Panc1 (cell line): ENCODE measurements around the gene CRADD. TPM values are rescaled to one million over a fixed set of nuclear protein-coding genes. Genes with fewer than 3 reads are reported as not detected.

ENCODE experiments used
- ATAC-seq: fragments of 200-7000 bp; cut with Tn5 transposase; 2 replicates; pipeline ENCODE4 v1.9.1; 2020; ENCODE audit warnings: mild to moderate bottlenecking, moderate library complexity
- BruUV-seq: library from RNA; stranded (reverse); fragments of 400-500 nt; replicated peaks from 2 replicates; lab custom pipeline; 2021; lab: Mats Ljungman, UMichigan
- CTCF ChIA-PET: fragments of 300-600 bp; sonication (Branson Sonifier 250); formaldehyde crosslinking; loops from one replicate; lab custom pipeline; 2022; ENCODE audit warnings: antibody characterized with exemption; lab: Charles Lee
- POLR2A ChIA-PET: fragments of 300-600 bp; sonication (Branson Sonifier 250); formaldehyde crosslinking; loops from one replicate; lab custom pipeline; 2022; ENCODE audit warnings: antibody characterized with exemption; lab: Charles Lee
- DNase-seq: peaks from one replicate; pipeline ENCODE4 v3.0.0-alpha.2; 2010; ENCODE audit warnings: low read depth, low spot score
- H3K27ac ChIP-seq: 2 replicates; pipeline ENCODE4 v1.5.1; 2011; ENCODE audit warnings: mild to moderate bottlenecking, low read length, inconsistent platforms
- H3K27me3 ChIP-seq: fragments of 200-500 bp; sonication (Bioruptor generic); 2 replicates; pipeline ENCODE4 v1.6.0; 2014; ENCODE audit warnings: low read length, inconsistent platforms; ENCODE audit not compliant: control insufficient read depth, insufficient read depth
- H3K36me3 ChIP-seq: fragments of 200-500 bp; sonication (Bioruptor generic); 2 replicates; pipeline ENCODE4 v1.5.1; 2014; ENCODE audit warnings: inconsistent platforms, mild to moderate bottlenecking, low read length, moderate library complexity; ENCODE audit not compliant: control insufficient read depth, insufficient read depth
- H3K4me1 ChIP-seq: 2 replicates; pipeline ENCODE4 v1.5.1; 2011; ENCODE audit warnings: inconsistent platforms, mild to moderate bottlenecking, low read length, moderate library complexity; ENCODE audit not compliant: control insufficient read depth, insufficient read depth
- H3K4me3 ChIP-seq, 2 experiments: 2 replicates each; pipeline ENCODE4 v1.5.1; 2011 to 2012; ENCODE audit warnings: low read depth in 2 of 2, low read length in 2 of 2, mild to moderate bottlenecking in 2 of 2, inconsistent platforms in 1 of 2, moderate library complexity in 1 of 2
- H3K9me3 ChIP-seq: fragments of 200-500 bp; sonication (Bioruptor generic); 2 replicates; pipeline ENCODE4 v1.5.1; 2014; ENCODE audit warnings: low read depth, mild to moderate bottlenecking, inconsistent platforms, low read length, moderate library complexity; ENCODE audit not compliant: control insufficient read depth, insufficient read depth
- POLR2AphosphoS5 ChIP-seq: IDR thresholded peaks from 2 replicates; pipeline ENCODE4 v1.6.1; 2012; ENCODE audit warnings: mild to moderate bottlenecking, low read depth, low read length, moderate library complexity
- SIN3A ChIP-seq: IDR thresholded peaks from 2 replicates; pipeline ENCODE4 v1.6.1; 2012; ENCODE audit warnings: low read depth, mild to moderate bottlenecking, low read length, moderate library complexity, borderline replicate concordance; ENCODE audit not compliant: insufficient read depth
- TCF7L2 ChIP-seq: IDR thresholded peaks from 2 replicates; pipeline ENCODE4 v1.6.1; 2011; ENCODE audit warnings: mild to moderate bottlenecking, low read depth, low read length, inconsistent platforms
- in situ Hi-C: cut with HindIII; loops from 2 replicates; pipeline ENCODE4 v1.10.0; 2016; ENCODE audit warnings: low sequenced_read_pairs, low pct_unique_long_range_greater_than_20kb
- intact Hi-C: fragments of 100-400 bp; cut with micrococcal nuclease; formaldehyde crosslinking; loops from one replicate; pipeline ENCODE4 v1.10.0; 2022; ENCODE audit not compliant: unreplicated experiment
- total RNA-seq: library from RNA; stranded (reverse); gene quantifications from one replicate; pipeline ENCODE4 v1.2.1, GENCODE V29; 2021; ENCODE audit not compliant: unreplicated experiment
- TF ChIP-seq, protein P1 (sequence below): fragments of 450-650 bp; IDR thresholded peaks from 2 replicates; pipeline ENCODE4 v1.5.1; 2017; ENCODE audit warnings: mild to moderate bottlenecking
- TF ChIP-seq, protein P2 (sequence below), 2 experiments: IDR thresholded peaks; 2 replicates each; pipeline ENCODE4 v1.6.1; 2011 to 2012; ENCODE audit warnings: low read depth in 2 of 2, control low read depth in 1 of 2, low read length in 1 of 2, mild to moderate bottlenecking in 1 of 2, moderate library complexity in 1 of 2; ENCODE audit not compliant: insufficient read depth in 1 of 2

Gene CRADD
- total RNA-seq, 1 experiment from 2014 or later: 7.0 TPM

DNA sequence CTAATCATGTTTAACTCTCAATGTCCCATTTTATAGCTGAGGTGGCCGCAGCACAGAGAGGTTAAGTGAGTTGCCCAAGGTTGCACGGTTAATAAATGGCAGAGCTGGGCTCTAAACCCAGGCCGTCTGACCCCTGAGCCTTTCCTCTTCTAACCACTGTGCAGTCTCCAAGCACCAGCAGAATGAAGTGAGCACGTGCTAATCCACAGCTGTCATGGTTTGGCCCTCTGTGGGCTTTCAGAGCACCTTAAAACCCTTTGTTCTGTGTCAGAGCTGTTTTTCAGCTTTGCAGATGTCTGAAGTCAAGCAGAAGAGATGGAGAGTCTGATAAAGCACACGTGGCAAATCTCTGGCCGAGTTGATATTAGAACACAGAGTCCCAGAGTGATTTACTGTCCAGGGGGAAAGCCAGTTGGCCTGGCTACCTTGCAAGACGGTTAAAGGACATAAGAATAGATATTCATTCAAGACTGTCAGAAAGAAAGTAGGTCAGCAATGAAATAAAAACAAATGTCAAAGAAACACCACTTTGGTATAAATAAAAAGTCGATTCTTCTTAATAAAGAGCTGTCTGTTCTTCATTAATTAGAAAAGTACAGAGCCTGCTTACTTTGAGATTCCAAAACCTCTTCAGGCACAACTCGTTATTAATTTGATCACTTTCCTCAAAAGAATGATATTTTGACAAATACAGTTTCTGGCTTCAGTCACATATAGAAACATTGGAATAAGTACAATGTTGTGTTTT is 107.3 kb downstream of the CRADD start:
- POLR2A ChIA-PET: no interaction called here
- TF ChIP-seq, protein P1, sequence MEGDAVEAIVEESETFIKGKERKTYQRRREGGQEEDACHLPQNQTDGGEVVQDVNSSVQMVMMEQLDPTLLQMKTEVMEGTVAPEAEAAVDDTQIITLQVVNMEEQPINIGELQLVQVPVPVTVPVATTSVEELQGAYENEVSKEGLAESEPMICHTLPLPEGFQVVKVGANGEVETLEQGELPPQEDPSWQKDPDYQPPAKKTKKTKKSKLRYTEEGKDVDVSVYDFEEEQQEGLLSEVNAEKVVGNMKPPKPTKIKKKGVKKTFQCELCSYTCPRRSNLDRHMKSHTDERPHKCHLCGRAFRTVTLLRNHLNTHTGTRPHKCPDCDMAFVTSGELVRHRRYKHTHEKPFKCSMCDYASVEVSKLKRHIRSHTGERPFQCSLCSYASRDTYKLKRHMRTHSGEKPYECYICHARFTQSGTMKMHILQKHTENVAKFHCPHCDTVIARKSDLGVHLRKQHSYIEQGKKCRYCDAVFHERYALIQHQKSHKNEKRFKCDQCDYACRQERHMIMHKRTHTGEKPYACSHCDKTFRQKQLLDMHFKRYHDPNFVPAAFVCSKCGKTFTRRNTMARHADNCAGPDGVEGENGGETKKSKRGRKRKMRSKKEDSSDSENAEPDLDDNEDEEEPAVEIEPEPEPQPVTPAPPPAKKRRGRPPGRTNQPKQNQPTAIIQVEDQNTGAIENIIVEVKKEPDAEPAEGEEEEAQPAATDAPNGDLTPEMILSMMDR: no peak
- TF ChIP-seq, protein P2, sequence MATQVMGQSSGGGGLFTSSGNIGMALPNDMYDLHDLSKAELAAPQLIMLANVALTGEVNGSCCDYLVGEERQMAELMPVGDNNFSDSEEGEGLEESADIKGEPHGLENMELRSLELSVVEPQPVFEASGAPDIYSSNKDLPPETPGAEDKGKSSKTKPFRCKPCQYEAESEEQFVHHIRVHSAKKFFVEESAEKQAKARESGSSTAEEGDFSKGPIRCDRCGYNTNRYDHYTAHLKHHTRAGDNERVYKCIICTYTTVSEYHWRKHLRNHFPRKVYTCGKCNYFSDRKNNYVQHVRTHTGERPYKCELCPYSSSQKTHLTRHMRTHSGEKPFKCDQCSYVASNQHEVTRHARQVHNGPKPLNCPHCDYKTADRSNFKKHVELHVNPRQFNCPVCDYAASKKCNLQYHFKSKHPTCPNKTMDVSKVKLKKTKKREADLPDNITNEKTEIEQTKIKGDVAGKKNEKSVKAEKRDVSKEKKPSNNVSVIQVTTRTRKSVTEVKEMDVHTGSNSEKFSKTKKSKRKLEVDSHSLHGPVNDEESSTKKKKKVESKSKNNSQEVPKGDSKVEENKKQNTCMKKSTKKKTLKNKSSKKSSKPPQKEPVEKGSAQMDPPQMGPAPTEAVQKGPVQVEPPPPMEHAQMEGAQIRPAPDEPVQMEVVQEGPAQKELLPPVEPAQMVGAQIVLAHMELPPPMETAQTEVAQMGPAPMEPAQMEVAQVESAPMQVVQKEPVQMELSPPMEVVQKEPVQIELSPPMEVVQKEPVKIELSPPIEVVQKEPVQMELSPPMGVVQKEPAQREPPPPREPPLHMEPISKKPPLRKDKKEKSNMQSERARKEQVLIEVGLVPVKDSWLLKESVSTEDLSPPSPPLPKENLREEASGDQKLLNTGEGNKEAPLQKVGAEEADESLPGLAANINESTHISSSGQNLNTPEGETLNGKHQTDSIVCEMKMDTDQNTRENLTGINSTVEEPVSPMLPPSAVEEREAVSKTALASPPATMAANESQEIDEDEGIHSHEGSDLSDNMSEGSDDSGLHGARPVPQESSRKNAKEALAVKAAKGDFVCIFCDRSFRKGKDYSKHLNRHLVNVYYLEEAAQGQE (IDR thresholded peaks at IDR 0.05; ENCODE audit: insufficient read depth in 1 of 2, low read depth in 2 of 2, low read length in 1 of 2): no peak
- TF ChIP-seq POLR2AphosphoS5 (no peak), TCF7L2 (no peak), SIN3A (no peak)
- no TSS peak for BruUV-seq
- in situ Hi-C loops (no loop called here), intact Hi-C loops (no loop called here)
- Histone ChIP-seq H3K27ac (peak overlapping the region; percentile 93), H3K27me3 (no peaks in the 10 kb centered on the region), H3K4me1 (peaks cover 27% of the 10 kb centered on the region), H3K36me3 (no peaks in the 10 kb centered on the region), H3K4me3 (no peak overlapping the region), H3K9me3 (peaks cover 8% of the 10 kb centered on the region; the same call in 1 of the 2 replicates)
- ATAC-seq: peak; percentile 61
- CTCF ChIA-PET: interaction anchor here (0.6 to 1.0 kb wide), 3 partner anchors 17 to 261 kb away, joined by 3 to 6 read pairs (median 5); no protein-coding TSS in a partner anchor
- no peak for DNase-seq

DNA sequence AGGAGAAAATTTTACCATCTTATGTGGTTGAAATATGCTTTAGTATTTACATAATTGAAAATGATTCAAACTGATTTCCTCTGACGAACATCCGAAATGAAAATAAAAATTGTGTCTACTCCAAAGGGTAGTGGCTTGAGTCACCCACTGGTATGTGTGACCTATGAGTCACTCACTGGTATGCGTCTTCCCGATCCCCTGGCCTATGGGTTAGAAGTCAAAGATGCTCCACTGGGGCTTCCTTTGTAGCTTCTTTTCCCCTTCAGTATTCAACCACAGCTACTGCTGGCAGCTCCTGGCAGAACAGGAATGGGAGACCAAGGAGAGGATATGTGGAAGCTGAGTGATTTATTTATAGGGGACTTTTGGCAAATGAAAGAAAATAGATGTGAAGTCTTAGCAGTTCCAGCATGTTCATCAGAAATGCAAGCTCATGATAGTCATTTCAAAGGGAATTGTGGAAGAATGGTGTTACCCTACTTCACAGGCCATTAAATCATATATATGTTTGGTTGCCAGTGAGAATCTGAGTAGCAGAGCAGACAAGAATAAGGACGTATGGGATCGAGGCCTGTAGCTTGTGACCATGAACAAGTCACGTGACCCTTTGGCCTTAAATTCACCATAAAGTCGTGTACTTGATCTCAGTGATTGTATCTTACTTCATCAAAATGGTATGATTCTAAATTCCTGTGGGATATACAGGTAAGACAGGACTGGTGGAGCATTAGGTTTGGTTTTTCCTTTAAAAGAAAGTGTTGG is 108.3 kb downstream of the CRADD start:
- peak overlapping the region; percentile 93 for H3K27ac ChIP-seq
- TF ChIP-seq SIN3A: no peak
- peak; percentile 55; the same call in 1 of the 2 replicates for TF ChIP-seq POLR2AphosphoS5
- TF ChIP-seq TCF7L2: peak; percentile 41; the same call in 1 of the 2 replicates
- TF ChIP-seq, protein P2 (IDR thresholded peaks at IDR 0.05; ENCODE audit: insufficient read depth in 1 of 2, low read depth in 2 of 2, low read length in 1 of 2): no peak
- TF ChIP-seq, protein P1: no peak
- intact Hi-C loops: no loop called here
- 0 out of 4 replicates have a peak overlapping the region, but pooled peaks of 1 of the 2 experiments have one; percentile 16 for H3K4me3 ChIP-seq
- H3K36me3 ChIP-seq: no peaks in the 10 kb centered on the region
- H3K9me3 ChIP-seq: peaks cover 8% of the 10 kb centered on the region; the same call in 1 of the 2 replicates
- peaks cover 27% of the 10 kb centered on the region for H3K4me1 ChIP-seq
- in situ Hi-C loops: no loop called here
- POLR2A ChIA-PET: no interaction called here
- CTCF ChIA-PET: interaction anchor here (0.6 to 1.0 kb wide), 3 partner anchors 18 to 260 kb away, joined by 3 to 6 read pairs (median 5); no protein-coding TSS in a partner anchor
- DNase-seq: peak; percentile 79
- no TSS peak for BruUV-seq
- H3K27me3 ChIP-seq: no peaks in the 10 kb centered on the region
- peak; percentile 98 for ATAC-seq
